GM19455 (cell line): ENCODE results near the gene FBXO15.
A peak's percentile ranks its signal among the peaks of the same experiment; 100 is the strongest.

ENCODE experiments used
- ATAC-seq: cut with Tn5 transposase; IDR thresholded peaks from one replicate; pipeline ENCODE4 v1.9.1; 2021; ENCODE audit not compliant: unreplicated experiment

FBXO15 gene

GRCh38 chr18:74115046-74115445 is 32.6 kb downstream of the FBXO15 start:
- no peak for ATAC-seq

GRCh38 chr18:74114116-74114515 is 33.5 kb downstream of the FBXO15 start:
- no peak for ATAC-seq

GRCh38 chr18:74113711-74114110 is 33.9 kb downstream of the FBXO15 start:
- no peak for ATAC-seq

- no peak for ATAC-seq
Observed at GRCh38 chr18:74110976-74111375, 36.7 kb downstream of the FBXO15 start.

- ATAC-seq = no peak
Observed at GRCh38 chr18:74110149-74110548, 37.5 kb downstream of the FBXO15 start.

- no peak for ATAC-seq
Observed at GRCh38 chr18:74108460-74108859, 39.2 kb downstream of the FBXO15 start.

GRCh38 chr18:74097803-74098202 is 49.8 kb downstream of the FBXO15 start:
- no peak for ATAC-seq

- no peak for ATAC-seq
Observed at GRCh38 chr18:74092922-74093321, 54.7 kb downstream of the FBXO15 start.

- ATAC-seq = no peak
Observed at GRCh38 chr18:74084184-74084855, 63.3 kb downstream of the FBXO15 start.

- ATAC-seq = no peak
Observed at GRCh38 chr18:74083557-74083952, 64.1 kb downstream of the FBXO15 start.

GRCh38 chr18:74082742-74083556 is 64.7 kb downstream of the FBXO15 start:
- ATAC-seq = no peak

GRCh38 chr18:74081966-74082741 is 65.5 kb downstream of the FBXO15 start:
- peak; percentile 78 for ATAC-seq

GRCh38 chr18:74078257-74078656 is 69.4 kb downstream of the FBXO15 start:
- no peak for ATAC-seq

GRCh38 chr18:74074668-74075564 is 72.7 kb downstream of the FBXO15 start:
- ATAC-seq = no peak

GRCh38 chr18:74073957-74074667 is 73.5 kb downstream of the FBXO15 start:
- ATAC-seq = no peak

GRCh38 chr18:74069178-74070050 is 78.2 kb downstream of the FBXO15 start:
- ATAC-seq = no peak

- no peak for ATAC-seq
Observed at GRCh38 chr18:74068296-74068695, 79.3 kb downstream of the FBXO15 start.

- ATAC-seq = no peak
Observed at GRCh38 chr18:74066018-74066417, 81.6 kb downstream of the FBXO15 start.

- no peak for ATAC-seq
Observed at GRCh38 chr18:74065366-74065765, 82.3 kb downstream of the FBXO15 start.
